IPS-11a (cell line): ENCODE results near the gene LSM10.

Experiments
- H3K4me3 ChIP-seq: one replicate; pipeline ENCODE4 v1.5.1; 2013; ENCODE audit warnings: low read depth, low read length, control low read depth

Gene LSM10

DNA sequence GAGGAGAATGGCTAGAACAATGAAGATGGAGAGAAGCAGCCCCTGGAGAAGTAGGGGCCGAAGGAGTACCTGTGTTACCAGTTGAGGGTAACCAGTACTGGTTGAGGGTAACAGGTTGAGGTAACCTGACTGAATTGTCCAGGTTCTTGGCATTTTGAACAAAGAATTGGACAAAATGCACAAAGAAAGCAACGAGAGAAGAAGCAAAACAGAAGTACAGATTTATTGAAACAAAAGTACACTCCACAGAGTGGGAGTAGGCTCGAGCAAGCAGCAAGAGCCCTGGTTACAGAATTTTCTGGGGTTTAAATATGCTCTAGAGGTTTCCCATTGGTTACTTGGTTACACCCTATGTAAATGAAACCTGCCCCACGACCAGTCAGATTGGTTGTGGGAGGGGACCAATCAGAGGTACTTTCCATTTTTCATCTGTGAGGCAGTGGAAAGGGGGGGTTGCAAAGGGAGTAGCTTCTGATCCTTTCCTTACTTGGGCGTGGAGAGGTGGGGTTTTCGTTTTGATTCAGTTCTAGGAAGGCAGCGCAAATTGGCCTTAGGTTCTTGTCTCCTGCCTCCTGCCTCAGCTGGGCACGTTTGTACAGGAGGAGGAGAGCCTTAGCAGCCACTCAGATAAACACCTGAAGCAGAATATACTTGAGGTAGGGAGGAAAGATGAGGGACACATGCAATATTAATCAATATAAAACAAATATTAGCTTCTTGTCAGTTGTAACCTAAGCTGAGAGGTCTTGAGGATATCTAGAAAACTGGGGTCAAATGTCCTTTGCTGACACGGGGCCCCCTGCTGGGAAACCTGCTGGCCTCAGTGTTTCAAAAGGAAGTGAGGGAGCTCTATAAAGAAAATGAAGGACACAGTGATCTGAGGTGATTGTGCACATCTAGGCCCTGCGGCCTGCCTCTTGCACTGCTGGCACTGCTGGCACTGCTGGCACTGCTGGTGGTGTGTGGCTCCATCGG lies 14.3 kb upstream of the LSM10 start:
- no peak overlapping the region for H3K4me3 ChIP-seq

DNA sequence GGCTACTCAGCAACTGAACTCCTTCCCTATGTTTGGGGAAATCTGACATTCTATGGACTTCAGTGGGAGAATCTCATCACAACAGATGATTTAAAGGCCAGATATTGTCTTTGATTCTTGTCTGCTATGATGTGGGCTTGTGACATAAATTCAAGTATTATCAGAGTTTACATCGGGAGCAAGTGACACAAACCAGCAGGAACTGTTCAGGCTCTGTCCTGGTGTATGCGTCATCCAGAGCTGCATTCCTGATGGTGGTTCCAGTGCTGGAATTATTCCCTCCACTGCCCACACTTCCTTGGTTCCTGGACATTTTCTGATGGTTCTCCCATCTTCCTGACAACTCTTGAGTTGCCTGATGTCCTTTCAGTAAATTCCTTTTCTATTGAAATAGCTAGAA lies 10.8 kb upstream of the LSM10 start:
- H3K4me3 ChIP-seq: no peak overlapping the region

DNA sequence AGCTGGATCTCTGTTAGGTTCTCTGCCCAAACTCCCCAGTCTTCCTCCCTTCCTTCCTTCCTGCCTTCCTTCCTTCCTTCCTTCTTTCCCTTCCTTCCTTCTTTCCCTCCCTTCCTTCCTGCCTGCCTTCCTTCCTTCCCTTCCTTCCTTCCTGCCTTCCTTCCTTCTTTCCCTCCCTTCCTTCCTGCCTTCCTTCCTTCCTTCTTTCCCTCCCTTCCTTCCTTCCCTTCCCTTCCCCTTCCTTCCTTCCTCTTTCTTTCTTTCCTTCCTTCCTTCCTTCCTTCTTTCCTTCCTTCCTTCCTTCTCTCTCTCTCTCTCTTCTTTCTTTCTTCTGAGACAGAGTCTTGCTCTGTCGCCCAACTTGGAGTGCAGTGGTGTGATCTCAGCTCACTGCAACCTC lies 8.7 kb upstream of the LSM10 start:
- no peak overlapping the region for H3K4me3 ChIP-seq

DNA sequence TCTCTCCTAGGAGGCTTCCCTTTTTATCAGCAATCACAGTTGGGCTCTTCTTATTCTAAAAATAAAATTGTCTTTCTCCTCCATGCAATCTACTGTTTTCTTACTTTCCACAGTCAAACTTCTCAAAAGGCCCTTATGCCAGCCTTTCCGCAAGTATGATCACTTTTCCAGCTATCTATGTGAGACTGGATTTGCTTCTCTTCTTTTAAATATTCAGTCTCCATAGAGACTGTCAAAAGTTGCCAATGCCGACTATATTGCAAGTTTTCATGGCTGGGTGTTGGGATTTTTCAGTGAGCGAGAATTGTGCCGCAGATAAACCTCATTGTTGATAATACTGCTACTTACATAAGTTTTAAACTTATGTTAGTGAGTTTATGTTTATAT lies 4.8 kb upstream of the LSM10 start:
- no peak overlapping the region for H3K4me3 ChIP-seq

DNA sequence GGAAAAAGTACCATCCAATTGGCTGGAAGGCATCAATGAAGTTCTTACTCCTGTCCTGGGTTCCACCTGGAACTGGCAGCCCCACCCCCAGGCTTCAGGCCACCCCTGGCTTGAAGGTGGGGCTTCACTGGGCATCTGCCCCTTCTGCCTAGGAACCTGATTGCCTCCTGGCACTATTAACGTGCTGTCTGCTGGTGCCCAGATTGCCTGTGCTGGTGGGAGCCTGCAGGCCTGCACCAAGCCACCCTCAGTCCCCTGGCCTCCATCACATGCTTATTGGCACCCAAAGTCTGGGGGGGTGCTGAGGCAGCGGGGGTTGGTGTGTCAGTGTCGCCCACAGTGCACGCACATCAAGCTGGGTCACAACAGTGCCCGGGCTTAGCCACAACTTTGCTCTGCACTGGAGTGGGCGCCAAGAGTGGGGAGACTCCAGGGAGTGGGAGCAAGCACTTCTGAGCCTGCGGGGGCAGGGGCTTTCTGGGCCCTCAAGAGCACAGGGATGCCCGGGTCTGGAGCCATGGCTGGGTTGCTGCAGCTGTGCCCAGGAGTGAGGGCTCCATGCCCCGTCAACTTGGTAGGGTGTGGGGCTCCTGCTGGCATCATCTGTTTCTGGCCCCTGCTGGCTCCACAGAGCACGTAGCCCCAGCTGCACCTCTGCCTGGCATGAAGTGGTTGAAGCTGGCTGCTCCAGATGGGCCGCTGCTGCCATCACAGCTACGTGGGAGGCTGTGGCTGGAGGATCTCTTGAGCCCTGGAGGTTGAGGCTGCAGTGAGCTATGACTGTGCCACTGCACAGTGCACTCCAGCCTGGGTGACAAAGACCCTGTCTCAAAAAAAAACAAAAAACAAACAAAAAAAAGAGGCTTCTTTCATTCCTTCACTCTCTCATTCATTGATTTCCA lies 4.1 kb upstream of the LSM10 start:
- peak overlapping the region; percentile 50 for H3K4me3 ChIP-seq

DNA sequence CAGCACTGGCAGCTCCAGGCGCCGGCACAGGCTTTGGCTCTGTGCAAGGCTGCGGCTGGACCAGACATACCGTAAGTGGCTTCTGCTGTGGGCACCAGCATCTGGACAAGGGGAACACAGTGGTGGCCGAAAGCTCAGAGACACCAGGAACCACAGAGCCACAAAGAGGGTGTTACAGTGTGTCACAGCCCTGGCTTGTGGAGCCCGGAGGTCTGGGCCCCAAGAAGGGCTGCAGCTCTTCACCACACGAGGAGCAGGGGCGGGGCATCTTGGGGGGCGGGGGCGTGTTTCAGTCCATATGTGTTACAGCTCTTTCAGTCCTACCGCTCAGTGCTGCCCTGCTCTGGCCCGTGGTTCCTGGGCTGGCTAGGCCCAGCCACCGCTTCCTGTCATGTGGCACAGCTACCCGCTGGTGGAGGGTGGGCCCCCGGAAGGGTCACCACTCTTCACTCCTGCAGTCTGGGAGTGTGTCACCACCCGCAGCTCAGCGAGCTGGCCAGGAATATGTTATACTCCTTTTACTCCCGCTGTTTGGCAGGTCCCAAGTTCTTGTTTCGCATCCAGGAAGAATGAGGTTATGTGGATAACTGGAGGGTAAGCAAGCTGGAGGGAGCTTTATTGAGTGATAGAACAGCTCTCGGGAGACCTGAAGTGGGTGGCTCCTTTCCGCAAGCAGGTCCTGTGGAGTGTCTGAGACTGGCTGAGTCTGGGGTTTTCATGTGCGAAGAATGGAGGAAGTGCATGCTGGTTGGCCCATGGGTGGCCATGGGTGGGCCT lies 3.3 kb upstream of the LSM10 start:
- H3K4me3 ChIP-seq: peak overlapping the region; percentile 50

DNA sequence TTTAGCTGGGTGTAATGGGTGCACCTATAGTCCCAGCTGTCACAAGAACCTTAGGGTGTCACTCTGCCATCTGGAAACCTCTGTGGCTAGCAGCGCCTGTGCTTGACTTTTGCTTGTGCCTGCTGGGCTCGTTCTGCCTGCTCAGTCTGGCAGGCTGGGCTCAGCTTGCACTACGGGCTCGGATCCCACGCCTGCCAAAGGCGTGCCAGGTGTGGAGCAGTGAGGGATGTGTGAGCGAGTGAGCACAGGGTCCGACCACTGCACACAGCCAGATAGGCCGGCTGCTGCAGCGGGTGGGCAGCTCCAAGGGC lies 2.8 kb upstream of the LSM10 start:
- peak overlapping the region; percentile 30 for H3K4me3 ChIP-seq

DNA sequence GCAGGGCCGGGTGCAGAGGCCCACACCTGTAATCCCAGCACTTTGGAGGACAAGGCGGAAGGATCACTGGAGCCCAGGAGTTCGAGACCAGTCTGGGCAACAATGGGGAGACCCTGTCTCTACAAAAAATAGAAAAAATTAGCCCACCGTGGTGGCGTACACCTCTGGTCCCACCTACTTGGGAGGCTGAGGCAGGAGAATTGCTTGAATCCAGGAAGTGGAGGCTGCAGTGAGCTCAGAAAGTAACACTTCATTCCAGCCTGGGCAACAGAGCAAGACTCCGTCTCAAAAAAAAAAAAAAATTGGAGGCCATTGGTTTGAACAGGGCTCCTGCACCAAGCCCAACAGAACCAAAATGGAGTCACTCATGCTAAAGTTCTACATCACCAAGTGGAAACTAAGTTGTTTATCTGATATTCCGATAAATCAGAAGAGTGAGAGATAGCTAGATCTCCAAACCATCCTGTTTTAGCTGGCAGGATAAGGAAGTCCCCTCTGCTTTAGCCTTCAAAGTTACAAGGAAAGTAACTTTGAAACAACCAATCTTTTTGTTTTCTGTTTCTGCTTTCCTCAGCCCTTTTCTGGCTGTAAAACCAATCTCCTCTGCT lies 766 bp upstream of the LSM10 start:
- H3K4me3 ChIP-seq: no peak overlapping the region

DNA sequence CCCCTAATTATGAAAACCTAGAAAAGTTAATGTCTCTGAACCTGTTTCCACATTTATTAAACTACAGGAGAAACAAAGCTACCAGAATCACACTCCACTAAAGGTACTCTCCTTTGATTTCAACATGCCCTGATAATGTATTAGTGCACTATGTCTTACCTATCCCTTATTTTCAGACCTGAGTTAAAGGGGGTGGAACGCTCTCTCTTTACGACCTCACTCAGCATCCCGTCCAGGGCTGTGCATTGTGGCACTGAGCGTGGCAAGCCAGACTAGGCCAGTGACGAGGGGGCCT lies 678 bp downstream of the LSM10 start:
- H3K4me3 ChIP-seq: peak overlapping the region; percentile 95

DNA sequence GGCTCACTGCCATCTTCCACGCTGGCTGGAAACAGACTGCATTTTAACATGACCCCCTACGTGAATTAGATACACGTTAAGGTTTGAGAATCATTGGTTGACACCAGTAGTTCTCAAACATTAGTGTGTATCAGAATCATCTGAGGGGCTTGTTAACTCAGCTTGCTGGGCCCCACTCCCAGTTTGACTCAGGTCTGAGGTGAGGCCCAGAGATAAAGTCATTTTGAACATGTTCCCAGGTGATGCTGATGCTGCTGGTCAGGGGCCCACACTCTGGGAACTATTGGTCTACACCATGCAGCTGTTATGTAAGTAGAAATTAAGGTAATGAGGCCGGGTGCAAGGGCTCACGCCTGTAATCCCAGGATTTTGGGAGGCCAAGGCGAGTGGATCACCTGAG lies 1.3 kb downstream of the LSM10 start:
- H3K4me3 ChIP-seq: no peak overlapping the region

DNA sequence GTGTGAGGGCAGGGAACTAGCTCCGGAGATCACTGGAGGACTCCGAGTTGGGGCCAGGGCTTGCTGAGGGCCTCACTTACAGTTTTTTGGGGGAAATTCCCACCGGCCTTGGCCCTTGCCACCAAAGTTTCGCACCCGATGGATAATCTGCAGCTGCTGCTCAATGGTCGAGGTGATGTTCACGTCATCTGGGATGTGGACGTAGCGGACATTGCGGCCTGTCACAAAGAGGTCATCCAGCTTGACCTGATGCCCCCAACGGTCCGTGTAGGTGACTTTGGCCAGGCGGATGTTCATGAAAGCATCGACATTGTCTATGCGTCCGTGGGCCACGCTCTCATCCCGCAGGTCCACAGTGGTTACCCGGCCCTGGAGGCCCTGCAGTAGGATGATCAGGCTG lies 4.0 kb downstream of the LSM10 start:
- no peak overlapping the region for H3K4me3 ChIP-seq

DNA sequence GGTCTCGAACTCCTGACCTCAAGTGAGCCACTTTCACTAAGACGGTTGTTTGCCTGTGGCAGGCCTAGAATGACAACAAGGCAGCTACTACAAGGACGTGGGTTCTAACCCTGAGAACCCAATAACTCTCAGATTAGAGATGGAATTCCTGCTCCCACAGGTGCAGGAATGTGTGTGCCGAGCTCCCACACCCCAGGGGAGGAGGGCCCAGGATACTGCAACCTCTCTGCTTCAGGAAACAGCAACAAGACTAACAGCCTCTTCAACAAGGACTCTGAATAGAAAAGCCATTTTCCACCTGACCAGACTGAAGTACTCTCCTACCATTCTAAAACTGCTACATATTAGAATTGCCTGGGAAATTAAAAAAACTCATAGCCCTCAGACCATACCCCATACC lies 4.9 kb downstream of the LSM10 start:
- no peak overlapping the region for H3K4me3 ChIP-seq

DNA sequence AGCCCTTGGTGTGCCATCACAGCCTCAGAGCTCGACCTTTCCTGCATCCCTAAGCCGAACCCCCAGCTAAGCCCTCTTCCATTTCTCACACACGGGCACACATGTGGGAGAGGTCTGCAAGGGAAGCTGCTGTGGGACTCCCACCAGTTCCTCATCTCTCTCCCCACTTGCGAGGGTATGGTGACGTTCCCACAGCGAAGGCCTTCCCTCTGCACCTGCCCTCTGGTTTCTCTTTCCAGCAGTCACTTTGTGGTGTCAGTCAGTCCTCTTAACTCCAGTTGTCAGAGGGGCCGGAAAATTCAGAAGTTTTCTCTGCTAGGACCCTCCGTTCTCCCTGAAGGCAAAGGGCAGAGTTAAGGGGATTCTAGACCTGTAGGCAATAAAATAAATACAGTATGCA lies 6.4 kb downstream of the LSM10 start:
- H3K4me3 ChIP-seq: no peak overlapping the region

DNA sequence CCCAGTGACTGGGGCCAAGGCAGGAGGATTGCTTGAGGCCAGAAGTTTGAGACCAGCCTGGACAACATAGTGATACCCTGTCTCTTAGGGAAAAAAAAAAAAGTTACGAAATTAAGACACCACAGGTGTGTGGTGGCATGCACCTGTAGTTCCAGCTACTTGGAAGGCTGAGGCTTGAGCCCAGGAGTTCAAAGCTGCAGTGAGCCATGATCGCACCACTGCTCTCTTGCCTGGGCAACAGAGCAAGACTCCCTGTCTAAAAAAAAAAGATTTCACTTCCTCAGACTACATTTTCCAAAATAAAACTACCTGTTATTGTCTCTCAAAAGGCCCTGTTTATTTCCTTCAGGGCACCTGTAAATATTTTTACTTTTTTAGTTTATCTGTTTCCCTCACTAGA lies 7.3 kb downstream of the LSM10 start:
- no peak overlapping the region for H3K4me3 ChIP-seq

DNA sequence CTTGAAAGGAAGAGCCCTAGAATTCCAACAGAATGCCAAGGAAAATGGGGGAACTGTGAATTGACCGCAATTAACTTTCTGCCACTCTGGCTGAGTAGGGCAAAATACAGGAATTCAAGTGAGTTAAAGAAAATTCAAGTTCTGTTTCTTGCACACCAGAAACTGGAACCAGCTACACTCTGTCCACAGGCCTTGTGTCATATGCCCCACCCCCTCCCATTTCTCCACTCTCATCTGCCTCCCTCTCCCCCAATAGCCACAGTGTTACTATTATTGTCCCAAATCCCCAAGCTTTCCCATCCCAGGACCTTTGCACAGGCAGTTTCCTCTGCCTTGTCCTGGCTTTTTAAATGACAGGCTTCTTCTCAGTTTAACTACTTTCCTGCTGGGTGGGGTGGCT lies 7.7 kb downstream of the LSM10 start:
- no peak overlapping the region for H3K4me3 ChIP-seq

DNA sequence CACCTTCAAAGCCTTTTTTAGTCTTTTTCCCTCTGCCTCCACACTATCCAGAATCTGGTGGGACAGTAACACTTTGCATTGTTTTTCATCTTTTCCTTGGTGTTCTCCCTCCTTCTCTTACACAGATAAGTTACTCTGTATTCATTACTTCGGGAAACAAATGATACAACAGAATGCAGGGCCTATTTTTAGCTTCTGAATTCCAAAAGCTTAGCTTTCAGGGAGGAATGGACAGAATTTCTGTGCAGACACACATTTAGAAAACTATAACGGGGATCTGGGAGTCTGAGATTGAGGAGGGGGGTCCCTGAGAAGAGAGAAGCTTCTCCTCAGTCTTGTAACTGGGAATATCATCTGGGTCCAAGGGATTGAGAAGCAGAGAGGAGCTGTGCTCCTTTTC lies 8.4 kb downstream of the LSM10 start:
- H3K4me3 ChIP-seq: no peak overlapping the region

DNA sequence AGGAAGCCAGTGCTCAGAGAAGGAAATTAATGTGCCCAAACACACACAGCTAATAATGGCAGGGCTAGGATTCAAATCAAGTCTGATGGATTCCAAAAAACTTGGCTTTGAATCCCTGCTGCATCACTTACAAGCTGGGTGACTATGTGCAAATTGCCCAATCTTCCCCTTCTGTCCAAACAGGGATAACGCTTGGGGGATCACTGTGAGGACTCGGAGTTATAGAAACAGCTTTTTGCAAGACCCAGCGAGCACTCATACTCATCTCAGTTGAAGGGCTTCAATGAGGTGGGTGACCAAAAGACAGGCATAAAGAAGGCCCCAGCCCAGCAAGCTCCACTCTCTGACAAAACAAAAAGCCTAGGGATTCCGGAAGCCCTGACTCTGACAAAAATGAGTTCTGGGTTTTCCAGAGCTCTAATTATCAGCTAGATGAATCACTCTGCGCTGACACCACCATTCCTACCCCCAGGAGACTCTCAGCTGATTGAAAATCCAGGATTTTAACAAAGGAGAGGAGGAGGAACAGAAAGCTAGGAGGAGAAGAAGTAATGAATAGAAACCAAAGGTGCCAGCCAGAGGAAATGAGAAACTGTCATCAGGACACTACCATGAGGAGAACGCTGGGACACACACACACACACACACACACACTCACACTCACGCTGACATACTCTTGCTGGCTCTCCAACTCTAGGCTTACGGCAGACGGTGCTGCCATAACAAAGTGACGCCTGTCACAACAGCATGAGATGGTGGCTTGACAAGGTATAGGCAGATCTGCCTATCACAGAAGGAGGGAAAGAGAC lies 10.4 kb downstream of the LSM10 start:
- no peak overlapping the region for H3K4me3 ChIP-seq

DNA sequence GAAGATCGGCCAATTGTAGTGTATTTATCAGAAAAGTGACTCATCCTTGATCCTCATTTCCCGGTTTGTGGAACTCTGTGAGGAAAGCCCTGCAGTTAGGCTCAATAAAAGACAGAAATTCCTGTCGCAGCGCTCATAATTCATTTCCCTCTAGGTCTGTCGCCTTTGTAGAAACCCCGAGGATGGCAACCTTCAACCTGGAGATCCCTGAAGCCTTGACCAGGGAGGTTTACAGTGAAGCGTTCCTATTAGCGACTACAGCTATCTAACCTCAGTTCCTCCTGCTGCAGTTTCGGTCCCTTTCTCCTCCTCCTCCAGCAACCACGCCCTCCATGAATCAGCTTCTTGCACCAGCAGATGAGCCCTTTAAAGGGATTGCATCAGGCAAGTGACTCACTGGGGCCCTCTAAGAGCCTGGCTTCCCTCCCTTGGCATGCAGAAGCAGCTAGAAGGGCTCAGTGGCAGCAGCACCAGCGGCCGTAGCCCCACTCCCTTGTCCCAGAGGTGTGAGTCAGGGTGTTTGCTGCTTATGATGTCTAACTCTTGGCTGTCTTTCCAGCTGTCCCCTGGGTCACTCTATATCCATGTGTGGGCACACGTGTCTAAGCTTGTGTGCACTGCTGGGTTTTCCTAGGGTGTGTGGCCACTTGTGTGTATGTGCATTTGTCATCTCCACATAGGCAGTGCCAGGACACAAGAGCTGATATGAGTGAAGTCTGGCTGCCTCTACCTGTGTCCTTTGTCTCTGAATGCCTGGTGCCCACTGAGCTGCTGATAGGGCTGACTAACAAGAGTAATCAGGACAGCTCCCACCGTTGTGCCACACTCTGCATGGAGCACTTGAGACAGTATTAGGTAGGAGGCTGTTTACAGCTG lies 11.2 kb downstream of the LSM10 start:
- peak overlapping the region; percentile 59 for H3K4me3 ChIP-seq
